Measurements from ENCODE around the gene USO1. TPM values are rescaled to one million over a fixed set of nuclear protein-coding genes. Genes with fewer than 3 reads are reported as not detected.
"Not testable (repeated sequence)": the region's sequence is repeated elsewhere in the genome, so short reads cannot be mapped to it uniquely, and the experiment has no call there.

The USO1 gene, protein sequence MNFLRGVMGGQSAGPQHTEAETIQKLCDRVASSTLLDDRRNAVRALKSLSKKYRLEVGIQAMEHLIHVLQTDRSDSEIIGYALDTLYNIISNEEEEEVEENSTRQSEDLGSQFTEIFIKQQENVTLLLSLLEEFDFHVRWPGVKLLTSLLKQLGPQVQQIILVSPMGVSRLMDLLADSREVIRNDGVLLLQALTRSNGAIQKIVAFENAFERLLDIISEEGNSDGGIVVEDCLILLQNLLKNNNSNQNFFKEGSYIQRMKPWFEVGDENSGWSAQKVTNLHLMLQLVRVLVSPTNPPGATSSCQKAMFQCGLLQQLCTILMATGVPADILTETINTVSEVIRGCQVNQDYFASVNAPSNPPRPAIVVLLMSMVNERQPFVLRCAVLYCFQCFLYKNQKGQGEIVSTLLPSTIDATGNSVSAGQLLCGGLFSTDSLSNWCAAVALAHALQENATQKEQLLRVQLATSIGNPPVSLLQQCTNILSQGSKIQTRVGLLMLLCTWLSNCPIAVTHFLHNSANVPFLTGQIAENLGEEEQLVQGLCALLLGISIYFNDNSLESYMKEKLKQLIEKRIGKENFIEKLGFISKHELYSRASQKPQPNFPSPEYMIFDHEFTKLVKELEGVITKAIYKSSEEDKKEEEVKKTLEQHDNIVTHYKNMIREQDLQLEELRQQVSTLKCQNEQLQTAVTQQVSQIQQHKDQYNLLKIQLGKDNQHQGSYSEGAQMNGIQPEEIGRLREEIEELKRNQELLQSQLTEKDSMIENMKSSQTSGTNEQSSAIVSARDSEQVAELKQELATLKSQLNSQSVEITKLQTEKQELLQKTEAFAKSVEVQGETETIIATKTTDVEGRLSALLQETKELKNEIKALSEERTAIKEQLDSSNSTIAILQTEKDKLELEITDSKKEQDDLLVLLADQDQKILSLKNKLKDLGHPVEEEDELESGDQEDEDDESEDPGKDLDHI
- total RNA-seq, result 10 to 100 TPM; 51.5 to 55.4 TPM
- long read RNA-seq, full-length matches to known transcripts, result 17 of 62 reads
- long read RNA-seq, partial matches to known transcripts, result 11 of 62 reads
- long read RNA-seq, other reads (novel, unspliced or antisense), result 34 of 62 reads

DNA sequence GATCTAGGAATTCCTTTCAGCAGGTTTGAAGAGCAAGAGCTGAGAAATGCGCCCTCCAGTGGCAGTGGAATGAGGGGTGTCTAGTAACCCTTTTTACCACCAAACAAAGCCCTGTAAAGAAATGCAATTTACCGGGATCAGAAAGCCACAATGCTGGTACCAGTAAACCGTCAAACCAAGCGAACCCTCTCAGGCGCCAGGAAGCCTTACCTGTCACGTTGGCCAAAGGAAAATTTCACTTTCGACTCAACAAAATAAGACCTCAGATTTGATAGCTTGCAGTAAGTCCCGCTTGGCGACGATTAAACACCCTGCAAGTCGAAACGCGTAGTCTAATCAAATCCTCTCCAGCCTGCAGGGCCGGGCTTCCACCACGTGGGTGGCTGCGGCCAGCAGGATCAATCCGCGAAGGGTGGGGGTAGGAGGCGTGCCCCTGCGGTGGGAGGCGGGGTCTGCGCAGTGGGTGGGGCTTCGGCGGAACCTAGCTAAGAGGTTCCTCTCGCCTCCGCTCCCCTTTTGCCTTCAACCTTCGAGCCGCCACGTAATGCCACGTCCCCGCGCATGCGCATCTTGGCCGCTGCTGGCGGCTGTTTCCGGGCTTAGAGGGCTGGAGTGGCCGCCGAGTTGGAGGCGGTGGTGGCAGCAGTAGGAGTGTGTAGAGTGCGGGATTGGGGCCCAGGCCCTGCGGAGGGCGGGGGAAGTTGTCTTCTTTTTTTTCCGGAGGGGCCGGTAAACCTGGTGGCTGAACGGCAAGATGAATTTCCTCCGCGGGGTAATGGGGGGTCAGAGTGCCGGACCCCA, at the start of gene USO1:
Gene USO1 (plus strand): TSS at position 512 of the 801 bp plus-strand sequence. CDS start 243 bp downstream, at position 755.
- DNase-seq (peak; percentile 99), ATAC-seq (peak; percentile 95)
- intact Hi-C loops (cut with DNase I, micrococcal nuclease), result loop anchor here in 1 of 2 donors (10.0 kb wide), 1 partner anchor 49 kb away; the partner anchor contains the start of gene G3BP2

DNA sequence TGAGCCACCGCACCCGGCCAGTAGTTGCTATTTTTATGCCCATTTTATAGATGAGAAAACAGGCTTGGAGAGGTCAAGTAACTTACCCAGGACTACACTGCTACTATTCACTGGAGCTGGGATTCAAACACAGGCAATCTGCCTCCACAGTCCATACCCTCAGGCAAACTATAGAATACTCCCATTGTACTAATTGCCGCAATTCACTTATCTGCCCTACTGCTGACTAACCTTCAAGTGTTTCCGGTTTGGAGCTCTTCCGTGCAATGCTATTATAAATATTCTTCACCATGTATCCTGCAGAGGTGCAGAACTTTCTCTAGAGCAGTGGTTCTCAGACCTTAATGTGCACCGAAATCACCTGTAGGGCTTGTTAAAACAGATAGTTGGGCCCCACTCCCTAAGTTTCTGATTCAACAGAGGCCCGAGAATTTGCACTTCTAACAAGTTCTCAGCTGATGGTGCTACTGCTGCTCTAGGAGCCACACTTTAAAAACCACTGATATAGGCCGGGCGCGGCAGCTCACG, 49.3 kb upstream of the USO1 start:
- ATAC-seq (peak; percentile 50), DNase-seq (no peak)
- intact Hi-C loops (cut with DNase I, micrococcal nuclease), result loop anchor here in 1 of 2 donors (10.0 kb wide), 1 partner anchor 50 kb away; the partner anchor contains the start of gene USO1

DNA sequence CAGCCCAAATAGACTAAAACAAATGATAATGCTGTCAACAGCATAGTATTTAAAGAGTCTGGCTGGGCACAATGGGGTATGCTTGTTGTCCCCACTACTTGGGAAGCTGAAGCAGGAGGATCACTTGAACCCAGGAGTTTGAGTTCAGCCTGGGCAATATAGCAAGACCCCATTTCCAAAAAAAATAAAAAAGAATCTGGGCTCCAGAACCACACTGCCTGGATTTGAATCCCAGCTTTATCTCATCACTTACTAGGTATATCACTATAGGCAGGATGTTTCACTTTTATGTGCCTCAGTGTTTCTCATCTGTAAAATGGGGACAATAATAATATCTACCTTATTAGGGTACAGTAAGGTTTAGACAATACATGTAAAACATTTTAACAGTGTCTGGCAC, 45.9 kb upstream of the USO1 start:
- ATAC-seq, result no peak
- intact Hi-C loops (cut with DNase I, micrococcal nuclease), result loop anchor here in 1 of 2 donors (10.0 kb wide), 1 partner anchor 46 kb away; the partner anchor contains the start of gene USO1
- DNase-seq, result no peak

DNA sequence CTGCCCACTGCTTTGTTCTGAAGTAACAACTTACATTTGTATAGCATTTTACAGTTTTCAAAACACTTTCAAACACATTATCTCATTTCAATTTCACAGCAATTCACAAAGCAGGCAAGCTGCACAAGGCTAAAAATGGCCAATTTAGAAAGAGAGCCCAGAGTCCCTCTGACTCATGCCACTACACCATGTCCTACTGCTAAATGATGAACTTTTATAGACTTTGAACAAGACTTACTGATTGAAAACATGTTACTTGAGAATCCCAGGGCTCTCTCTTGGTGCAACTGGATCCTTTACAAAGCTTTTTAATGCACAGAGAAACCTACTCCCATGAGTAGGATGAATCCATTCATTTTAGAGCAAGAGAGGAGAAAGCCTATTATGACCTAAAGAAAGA, 45.4 kb upstream of the USO1 start:
- intact Hi-C loops (cut with DNase I, micrococcal nuclease), result loop anchor here in 1 of 2 donors (10.0 kb wide), 1 partner anchor 46 kb away; the partner anchor contains the start of gene USO1

DNA sequence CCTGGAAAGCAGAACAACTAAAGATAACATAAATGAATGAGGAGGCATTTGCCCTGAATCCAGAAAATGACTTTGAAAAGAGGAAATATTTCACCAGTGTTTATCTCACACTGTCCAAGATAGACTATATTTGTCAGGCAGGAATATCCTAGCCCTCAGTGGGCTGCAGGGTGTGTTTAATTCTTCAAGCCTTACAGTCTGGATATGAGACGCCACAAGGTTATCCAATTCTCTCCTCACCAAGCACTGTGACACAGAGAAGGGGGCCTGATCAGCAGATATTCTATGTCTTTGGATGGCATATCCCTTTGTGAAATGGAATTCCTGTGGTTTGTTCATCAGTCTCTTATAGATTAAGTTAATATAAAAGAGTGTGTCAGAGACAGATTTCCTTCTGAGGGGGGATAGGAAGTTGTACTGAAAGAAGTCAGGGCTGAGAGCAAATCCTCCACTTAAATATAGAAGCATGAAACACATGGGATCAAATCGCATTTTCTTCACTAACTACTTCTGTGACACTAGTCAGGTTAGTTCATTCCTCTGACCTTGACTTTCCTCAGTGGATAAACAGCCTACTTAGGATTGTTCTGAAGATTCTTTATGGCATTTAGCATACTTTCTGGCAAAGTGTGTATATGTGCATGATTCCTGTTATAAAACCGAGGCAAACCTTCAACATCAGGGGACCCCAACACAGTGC, 44.4 kb upstream of the USO1 start:
- intact Hi-C loops (cut with DNase I, micrococcal nuclease), result loop anchor here in 1 of 2 donors (10.0 kb wide), 1 partner anchor 45 kb away; the partner anchor contains the start of gene USO1
- DNase-seq (no peak), ATAC-seq (no peak)

More for the DNA sequence above, 45.4 kb upstream of the USO1 start:
- no peak for ATAC-seq
- DNase-seq, result no peak

DNA sequence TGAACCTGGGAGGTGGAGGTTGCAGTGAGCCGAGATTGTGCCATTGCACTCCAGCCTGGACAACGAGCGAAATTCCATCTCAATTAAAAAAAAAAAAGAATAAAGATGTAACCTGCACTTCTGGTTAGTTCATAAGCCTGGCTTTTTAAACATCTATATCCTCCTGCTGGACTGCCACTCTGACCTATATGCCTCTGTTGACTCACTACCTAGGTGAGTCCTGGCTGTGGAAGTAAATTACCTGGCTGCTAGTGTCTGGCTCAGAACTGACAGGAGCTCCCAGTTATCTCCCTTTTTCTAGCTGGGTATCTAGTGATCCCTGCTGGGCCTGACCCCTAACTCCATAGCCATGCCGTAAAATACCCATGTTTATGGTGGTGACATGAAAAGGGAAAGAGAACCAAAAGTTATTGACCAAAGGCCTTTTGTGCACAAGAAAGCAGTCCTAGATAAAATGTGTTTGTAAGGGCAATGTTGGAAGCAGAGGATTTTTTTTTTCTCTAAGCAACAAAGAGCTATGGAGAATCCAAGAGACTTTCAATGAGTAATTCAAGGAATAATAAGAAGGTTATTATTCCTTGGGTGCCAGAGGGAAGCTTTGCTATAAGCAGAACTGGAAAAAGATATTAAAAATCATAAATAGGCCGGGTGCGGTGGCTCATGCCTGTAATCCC, 40.8 kb upstream of the USO1 start:
- ATAC-seq, result peak; percentile 79
- no peak for DNase-seq
- intact Hi-C loops (cut with DNase I, micrococcal nuclease), result no loop called here

DNA sequence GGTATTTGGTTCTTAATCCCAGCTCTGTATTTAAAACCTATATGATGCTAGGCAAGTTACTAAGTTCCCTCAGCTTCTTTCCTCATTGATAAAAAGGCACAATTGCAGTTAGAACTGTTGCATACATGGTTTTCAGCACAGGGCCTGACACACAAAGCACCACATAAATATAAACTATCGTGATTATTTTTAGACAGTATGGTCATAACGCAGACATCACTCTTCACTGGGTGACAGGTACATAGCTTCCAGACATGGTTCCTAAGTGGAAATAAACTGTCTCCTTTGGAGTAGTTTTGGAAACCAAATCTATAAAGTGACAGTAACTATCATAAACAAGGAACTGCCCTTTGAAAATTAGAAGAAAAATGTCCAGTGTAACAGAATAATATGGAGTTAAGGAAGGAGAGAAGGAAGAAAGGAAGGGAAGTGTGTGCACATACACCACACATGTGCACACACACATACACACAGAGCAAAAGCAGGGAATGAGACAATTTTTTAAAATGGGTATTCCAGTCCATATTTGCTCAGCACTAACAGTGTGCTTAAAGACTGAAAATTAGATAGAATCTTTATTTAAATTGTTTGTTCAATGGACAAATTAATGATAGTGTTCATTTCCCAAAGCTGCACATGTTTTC, 38.7 kb upstream of the USO1 start:
- intact Hi-C loops (cut with DNase I, micrococcal nuclease), result no loop called here
- DNase-seq (no peak), ATAC-seq (no peak)

DNA sequence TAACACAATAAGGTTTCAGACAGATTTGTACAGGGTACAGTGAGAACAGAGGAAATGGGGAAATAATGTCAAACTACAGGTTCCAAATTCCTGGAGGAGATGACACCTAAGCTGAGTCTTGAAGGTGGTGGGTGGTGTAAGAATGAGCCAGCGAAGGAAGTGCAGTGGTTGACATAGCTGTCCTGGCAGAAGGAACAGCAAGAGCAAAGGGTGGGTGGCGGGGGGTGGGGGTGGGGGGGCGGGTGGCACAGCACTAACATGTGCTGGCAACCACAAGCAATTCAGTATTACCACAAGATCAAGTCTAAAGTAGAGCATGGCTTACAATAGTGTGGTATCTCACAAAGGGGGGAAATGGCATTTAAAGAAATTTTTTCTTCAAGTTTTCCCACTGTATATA, 38.0 kb upstream of the USO1 start:
- intact Hi-C loops (cut with DNase I, micrococcal nuclease), result no loop called here
- ATAC-seq (no peak), DNase-seq (no peak)

DNA sequence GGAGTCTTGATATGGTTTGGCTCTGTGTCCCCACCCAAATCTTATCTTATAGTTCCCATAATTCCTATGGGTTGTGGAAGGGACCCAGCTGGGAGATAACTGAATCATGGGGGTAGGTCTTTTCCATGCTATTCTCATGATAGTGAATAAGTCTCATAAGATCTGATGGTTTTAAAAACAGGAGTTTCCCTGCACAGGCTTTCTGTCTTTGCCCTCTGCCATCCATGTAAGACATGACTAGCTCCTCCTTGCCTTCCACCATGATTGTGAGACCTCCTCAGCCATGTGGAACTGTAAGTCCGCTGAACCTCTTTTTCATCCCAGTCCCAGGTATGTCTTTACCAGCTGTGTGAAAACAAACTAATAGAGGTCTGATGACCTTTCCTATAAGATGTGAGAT, 37.3 kb upstream of the USO1 start:
- intact Hi-C loops (cut with DNase I, micrococcal nuclease); DNase-seq; ATAC-seq: not testable (repeated sequence)

DNA sequence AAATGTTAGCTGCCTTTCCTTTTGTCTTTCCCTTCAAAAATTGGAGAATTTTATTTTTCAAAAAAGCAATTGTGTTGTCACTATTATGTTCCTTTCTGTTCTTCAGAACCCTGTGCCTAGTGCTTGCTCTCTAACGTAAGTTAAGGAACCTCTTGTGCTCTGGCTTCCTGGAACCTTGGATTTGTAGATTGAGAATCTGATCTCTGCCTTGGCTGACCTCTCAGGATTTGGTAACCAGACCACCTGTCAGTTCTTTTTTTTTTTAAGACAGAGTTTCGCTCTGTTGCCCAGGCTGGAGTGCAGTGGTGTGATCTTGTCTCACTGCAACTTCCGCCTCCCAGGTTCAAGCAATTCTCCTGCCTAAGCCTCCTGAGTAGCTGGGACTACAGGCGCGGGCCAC, 32.3 kb upstream of the USO1 start:
- ATAC-seq; intact Hi-C loops (cut with DNase I, micrococcal nuclease); DNase-seq: not testable (repeated sequence)

DNA sequence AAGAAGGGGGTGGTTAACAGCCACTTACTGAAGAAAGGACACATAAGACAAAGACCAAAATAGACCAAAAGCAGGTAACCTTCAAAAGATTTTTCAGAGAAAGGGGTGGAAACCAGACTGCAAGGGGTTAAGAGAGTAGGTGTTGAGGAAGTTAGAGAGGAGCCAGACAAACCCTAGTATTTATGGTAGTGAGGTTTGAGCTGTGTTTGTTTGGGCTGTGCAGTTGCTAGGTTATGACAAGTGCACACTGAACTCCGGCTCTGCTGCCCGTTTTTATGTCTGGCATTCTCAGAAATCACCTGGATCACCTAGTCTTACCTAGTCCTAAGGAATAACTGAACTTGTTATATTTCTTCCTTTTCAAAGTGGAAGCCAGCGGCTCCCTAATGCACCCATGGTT, 28.3 kb upstream of the USO1 start:
- intact Hi-C loops (cut with DNase I, micrococcal nuclease), result no loop called here
- ATAC-seq, result peak; percentile 99
- DNase-seq, result peak; percentile 42 to 60

DNA sequence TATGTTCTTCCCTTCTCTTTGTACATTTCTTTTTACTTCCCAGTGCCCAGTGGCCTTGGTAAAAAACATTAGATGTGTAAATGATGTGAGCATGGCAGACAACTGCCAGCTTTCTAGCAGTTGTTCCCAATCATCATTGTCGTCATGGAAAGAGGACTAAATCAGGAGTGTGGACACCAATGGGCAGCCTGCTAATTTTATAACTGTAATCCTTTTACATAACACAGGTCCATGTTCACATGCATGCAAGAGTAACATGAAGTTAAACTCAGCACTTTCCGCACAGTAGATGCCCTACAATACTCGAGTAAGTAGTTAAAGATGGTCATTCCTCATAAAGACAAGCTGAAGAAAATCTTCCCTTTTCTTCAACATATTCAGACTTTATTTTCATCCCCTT, 27.8 kb upstream of the USO1 start:
- no peak for DNase-seq

DNA sequence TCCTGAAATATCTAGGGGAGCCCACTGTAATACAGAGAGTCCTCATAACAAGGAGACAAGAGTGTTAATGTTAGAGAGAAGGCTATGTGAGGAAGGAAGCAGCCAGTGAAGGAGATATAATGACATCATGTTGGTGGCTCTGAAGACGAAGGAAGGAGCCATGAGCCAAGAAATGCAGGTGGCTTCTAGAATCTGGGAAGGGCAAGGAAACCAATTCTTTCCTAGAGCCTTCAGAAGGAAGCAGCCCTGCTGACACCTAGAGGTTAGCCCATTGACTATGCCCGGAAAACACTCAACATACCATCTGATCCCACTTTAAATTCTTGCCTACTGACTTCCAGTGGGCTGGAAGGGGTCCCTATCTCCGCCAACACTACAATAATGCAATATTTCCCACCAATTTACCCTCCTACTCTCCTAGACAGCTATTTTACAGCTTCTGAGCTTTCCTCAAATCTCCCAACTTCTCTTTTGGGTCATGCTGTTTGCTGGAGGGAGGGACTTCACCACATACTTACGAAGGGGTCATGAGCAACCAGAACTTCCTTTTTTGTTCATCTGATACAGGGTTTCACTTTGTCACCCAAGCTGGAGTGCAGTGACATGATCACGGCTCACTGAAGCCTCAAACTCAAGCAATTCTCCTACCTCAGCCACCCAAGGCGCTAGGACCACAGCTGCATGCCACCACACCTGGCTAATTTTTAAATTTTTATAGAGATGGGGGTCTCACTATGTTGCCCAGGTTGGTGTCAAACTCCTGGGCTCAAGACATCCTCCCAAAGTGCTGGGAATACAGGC, 26.0 kb upstream of the USO1 start:
- ATAC-seq (no peak), DNase-seq (no peak)

More for the DNA sequence above, 27.8 kb upstream of the USO1 start:
- intact Hi-C loops (cut with DNase I, micrococcal nuclease), result no loop called here
- ATAC-seq, result no peak

DNA sequence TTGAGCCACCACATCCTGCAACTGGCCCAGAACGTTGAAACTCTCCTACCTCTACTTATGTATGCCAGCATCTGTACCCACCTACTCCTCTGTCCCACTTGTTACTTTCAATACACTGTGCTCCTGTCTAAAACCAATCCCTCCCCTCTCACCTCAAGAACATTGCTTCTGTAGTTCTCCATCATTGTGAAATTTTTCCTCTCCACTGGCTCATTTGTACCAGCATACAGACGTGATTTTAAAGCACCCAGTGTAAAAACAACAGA, 25.5 kb upstream of the USO1 start:
- ATAC-seq (no peak), DNase-seq (no peak)
- intact Hi-C loops (cut with DNase I, micrococcal nuclease), result no loop called here

More for the DNA sequence above, 26.0 kb upstream of the USO1 start:
- intact Hi-C loops (cut with DNase I, micrococcal nuclease), result no loop called here

DNA sequence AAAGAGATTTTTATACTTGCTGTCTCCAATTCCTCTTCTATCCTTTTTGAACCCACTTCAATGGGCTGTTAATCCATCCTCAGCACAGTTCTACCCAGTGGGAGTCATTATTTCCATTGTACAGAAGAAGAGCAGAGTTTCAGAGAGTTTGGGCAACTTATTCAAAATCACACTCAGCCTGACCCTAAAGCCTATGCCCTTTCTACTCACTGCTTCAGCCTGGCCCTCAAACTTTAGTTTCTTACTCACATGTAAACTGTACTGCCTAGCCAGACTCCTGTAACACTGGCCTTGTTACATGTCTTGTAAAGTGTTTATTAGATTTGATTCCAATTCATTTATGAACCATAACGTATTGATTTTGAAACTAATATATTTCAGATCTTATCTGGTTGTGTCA, 25.1 kb upstream of the USO1 start:
- ATAC-seq, result no peak
- intact Hi-C loops (cut with DNase I, micrococcal nuclease), result no loop called here

DNA sequence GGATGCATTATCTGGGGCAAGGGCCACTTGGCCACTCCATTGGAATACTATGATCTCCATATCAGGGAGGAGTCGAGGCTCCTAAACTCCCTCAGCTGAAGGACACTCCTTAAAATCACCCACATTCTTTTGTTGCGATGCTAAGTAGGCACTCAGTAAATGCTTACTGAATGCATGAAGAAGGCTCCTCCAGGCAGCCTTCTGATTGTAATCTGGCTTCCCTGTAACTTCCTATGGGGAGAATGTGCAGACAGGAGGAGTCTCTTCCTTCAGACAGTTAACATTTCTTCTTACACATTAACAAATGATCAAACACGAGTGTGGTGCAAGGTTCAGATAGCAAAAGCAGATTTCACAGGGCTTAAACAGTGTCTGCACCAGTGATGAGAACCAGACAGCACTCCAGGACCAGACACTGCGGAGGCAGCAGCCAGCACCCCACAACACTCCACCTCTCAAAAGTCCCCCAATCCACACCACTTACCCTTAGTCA, 21.4 kb upstream of the USO1 start:
- intact Hi-C loops (cut with DNase I, micrococcal nuclease), result no loop called here
- peak in 1 of 2 donors; percentile 32 for DNase-seq
- peak; percentile 87 for ATAC-seq

More for the DNA sequence above, 25.1 kb upstream of the USO1 start:
- no peak for DNase-seq
